K562 (cell line): Measurements from ENCODE around the gene DAB1.

Experiments used
- BRD4 ChIP-seq: fragments of 200-600 bp; sonication (generic); IDR thresholded peaks from 2 replicates; pipeline ENCODE4 v1.6.1; 2017; ENCODE audit warnings: inconsistent platforms
- ELF2 ChIP-seq: fragments of 250-450 bp; sonication (Bioruptor Pico); IDR thresholded peaks from 2 replicates; pipeline ENCODE4 v1.5.0; 2021; ENCODE audit warnings: mild to moderate bottlenecking
- HDGF ChIP-seq: fragments of 450-650 bp; IDR thresholded peaks from 2 replicates; pipeline ENCODE4 v1.6.1; 2016
- POLR2A ChIP-seq: fragments of 450-650 bp; conservative IDR thresholded peaks from 2 replicates; pipeline ENCODE4 v1.6.1; 2016
- POLR2AphosphoS5 ChIP-seq: IDR thresholded peaks from 2 replicates; pipeline ENCODE4 v1.6.1; 2011; ENCODE audit warnings: mild to moderate bottlenecking, low read depth, low read length, moderate library complexity; ENCODE audit not compliant: control insufficient read depth, insufficient read depth
- PRMT5 ChIP-seq: sonication (generic); formaldehyde crosslinking; IDR thresholded peaks from 2 replicates; pipeline ENCODE4 v1.5.0; 2020; ENCODE audit warnings: missing genetic modification reagents
- SIRT6 ChIP-seq: IDR thresholded peaks from one replicate; pipeline ENCODE4 v1.6.1; 2012; ENCODE audit warnings: low read depth, mild to moderate bottlenecking, control low read depth, inconsistent platforms, low read length, moderate library complexity
- SRSF9 ChIP-seq: fragments of 200-400 bp; formaldehyde crosslinking; IDR thresholded peaks from 2 replicates; pipeline ENCODE4 v1.6.1; 2017; ENCODE audit warnings: low read depth, low read length, borderline replicate concordance
- ZNF121 ChIP-seq: sonication (generic); formaldehyde crosslinking; conservative IDR thresholded peaks from 2 replicates; pipeline ENCODE4 v1.8.0; 2022; ENCODE audit warnings: missing genetic modification reagents
- TF ChIP-seq, protein P1 (sequence below): sonication (generic); formaldehyde crosslinking; IDR thresholded peaks from 2 replicates; pipeline ENCODE4 v1.8.1; 2023; ENCODE audit warnings: mild to moderate bottlenecking, missing genetic modification reagents, moderate library complexity
- TF ChIP-seq, protein P2 (sequence below), 3 experiments: IDR thresholded peaks in 2 of 3; conservative IDR thresholded peaks in 1 of 3; 2 replicates each; pipeline ENCODE4 v1.5.1; 2011 to 2012; ENCODE audit warnings: low read length in 3 of 3, mild to moderate bottlenecking in 3 of 3, control low read depth in 2 of 3, improper control_type of control experiment in 1 of 3, inconsistent platforms in 1 of 3, low read depth in 1 of 3, mixed read lengths in 1 of 3, moderate library complexity in 1 of 3; ENCODE audit not compliant: insufficient read depth in 2 of 3
- TF ChIP-seq, protein P3 (sequence below): sonication (generic); formaldehyde crosslinking; IDR thresholded peaks from 2 replicates; pipeline ENCODE4 v1.8.1; 2022; ENCODE audit warnings: missing genetic modification reagents
- TF ChIP-seq, protein P4 (sequence below): sonication (generic); formaldehyde crosslinking; IDR thresholded peaks from 2 replicates; pipeline ENCODE4 v1.9.0; 2022; ENCODE audit warnings: mild to moderate bottlenecking, missing genetic modification reagents

DNA sequence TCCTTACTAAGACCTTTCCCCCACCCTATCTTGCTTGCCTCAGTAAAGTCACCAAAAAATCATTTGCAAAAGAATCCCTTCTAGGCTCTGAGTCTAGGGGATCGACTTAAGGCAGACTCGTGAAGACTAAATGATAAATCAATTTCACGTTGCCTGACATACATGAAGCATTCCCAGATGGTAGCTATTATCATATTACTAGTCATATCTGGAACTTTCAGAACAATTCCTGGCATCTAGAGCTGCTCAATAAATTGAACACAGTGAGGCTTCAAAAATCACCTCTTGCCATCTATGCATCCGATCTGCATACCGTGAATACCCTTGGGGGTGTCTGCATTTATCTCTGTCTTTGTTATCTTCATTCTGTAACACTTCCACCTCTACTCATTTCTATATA, 49.6 kb upstream of the DAB1 start:
- TF ChIP-seq POLR2A: no peak
- no peak for TF ChIP-seq ELF2 (CRISPR knock-in tag)
- TF ChIP-seq, protein P1, sequence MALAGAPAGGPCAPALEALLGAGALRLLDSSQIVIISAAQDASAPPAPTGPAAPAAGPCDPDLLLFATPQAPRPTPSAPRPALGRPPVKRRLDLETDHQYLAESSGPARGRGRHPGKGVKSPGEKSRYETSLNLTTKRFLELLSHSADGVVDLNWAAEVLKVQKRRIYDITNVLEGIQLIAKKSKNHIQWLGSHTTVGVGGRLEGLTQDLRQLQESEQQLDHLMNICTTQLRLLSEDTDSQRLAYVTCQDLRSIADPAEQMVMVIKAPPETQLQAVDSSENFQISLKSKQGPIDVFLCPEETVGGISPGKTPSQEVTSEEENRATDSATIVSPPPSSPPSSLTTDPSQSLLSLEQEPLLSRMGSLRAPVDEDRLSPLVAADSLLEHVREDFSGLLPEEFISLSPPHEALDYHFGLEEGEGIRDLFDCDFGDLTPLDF: no peak
- TF ChIP-seq, protein P2, sequence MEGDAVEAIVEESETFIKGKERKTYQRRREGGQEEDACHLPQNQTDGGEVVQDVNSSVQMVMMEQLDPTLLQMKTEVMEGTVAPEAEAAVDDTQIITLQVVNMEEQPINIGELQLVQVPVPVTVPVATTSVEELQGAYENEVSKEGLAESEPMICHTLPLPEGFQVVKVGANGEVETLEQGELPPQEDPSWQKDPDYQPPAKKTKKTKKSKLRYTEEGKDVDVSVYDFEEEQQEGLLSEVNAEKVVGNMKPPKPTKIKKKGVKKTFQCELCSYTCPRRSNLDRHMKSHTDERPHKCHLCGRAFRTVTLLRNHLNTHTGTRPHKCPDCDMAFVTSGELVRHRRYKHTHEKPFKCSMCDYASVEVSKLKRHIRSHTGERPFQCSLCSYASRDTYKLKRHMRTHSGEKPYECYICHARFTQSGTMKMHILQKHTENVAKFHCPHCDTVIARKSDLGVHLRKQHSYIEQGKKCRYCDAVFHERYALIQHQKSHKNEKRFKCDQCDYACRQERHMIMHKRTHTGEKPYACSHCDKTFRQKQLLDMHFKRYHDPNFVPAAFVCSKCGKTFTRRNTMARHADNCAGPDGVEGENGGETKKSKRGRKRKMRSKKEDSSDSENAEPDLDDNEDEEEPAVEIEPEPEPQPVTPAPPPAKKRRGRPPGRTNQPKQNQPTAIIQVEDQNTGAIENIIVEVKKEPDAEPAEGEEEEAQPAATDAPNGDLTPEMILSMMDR (IDR thresholded peaks at IDR 0.05 in 2 of 3, conservative IDR thresholded peaks at IDR 0.05 in 1 of 3; ENCODE audit: insufficient read depth in 2 of 3, low read depth in 1 of 3, low read length in 3 of 3): no peak
- TF ChIP-seq, protein P3, sequence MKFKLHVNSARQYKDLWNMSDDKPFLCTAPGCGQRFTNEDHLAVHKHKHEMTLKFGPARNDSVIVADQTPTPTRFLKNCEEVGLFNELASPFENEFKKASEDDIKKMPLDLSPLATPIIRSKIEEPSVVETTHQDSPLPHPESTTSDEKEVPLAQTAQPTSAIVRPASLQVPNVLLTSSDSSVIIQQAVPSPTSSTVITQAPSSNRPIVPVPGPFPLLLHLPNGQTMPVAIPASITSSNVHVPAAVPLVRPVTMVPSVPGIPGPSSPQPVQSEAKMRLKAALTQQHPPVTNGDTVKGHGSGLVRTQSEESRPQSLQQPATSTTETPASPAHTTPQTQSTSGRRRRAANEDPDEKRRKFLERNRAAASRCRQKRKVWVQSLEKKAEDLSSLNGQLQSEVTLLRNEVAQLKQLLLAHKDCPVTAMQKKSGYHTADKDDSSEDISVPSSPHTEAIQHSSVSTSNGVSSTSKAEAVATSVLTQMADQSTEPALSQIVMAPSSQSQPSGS (CRISPR knock-in tag): no peak
- TF ChIP-seq BRD4: no peak
- no peak for TF ChIP-seq SIRT6
- TF ChIP-seq POLR2AphosphoS5: no peak
- TF ChIP-seq, protein P4, sequence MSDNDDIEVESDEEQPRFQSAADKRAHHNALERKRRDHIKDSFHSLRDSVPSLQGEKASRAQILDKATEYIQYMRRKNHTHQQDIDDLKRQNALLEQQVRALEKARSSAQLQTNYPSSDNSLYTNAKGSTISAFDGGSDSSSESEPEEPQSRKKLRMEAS (CRISPR knock-in tag): no peak
- no peak for TF ChIP-seq PRMT5 (CRISPR knock-in tag)
- TF ChIP-seq HDGF: no peak
- TF ChIP-seq SRSF9: no peak
- no peak for TF ChIP-seq ZNF121 (CRISPR knock-in tag)
